SU-DHL-6 (cell line): ENCODE data around the gene SPINDOC.
"Not testable (repeated sequence)": the region's sequence is repeated elsewhere in the genome, so short reads cannot be mapped to it uniquely, and the experiment has no call there.

Source experiments
- CTCF ChIP-seq: fragments of 200-600 bp; sonication (generic); IDR thresholded peaks from one replicate; pipeline ENCODE4 v1.5.1; 2017; ENCODE audit warnings: antibody characterized with exemption, mild to moderate bottlenecking, low read length, moderate library complexity; ENCODE audit not compliant: insufficient read depth, poor library complexity, severe bottlenecking
- EZH2phosphoT487 ChIP-seq: fragments of 200-600 bp; sonication (generic), shearing (Covaris generic); conservative IDR thresholded peaks from 2 replicates; pipeline ENCODE4 v1.6.1; 2018; ENCODE audit warnings: mild to moderate bottlenecking, antibody characterized with exemption, low read length, moderate library complexity, mixed read lengths

- not testable (repeated sequence) for TF ChIP-seq CTCF, EZH2phosphoT487
These were observed 2.9 kb upstream of the SPINDOC start for GRCh38 chr11:63810383-63810782.
